ENCODE measurements around the gene CFAP73.
A peak's percentile ranks its signal among the peaks of the same experiment; 100 is the strongest.
"Not testable (repeated sequence)": the region's sequence is repeated elsewhere in the genome, so short reads cannot be mapped to it uniquely, and the experiment has no call there.

Gene CFAP73

DNA sequence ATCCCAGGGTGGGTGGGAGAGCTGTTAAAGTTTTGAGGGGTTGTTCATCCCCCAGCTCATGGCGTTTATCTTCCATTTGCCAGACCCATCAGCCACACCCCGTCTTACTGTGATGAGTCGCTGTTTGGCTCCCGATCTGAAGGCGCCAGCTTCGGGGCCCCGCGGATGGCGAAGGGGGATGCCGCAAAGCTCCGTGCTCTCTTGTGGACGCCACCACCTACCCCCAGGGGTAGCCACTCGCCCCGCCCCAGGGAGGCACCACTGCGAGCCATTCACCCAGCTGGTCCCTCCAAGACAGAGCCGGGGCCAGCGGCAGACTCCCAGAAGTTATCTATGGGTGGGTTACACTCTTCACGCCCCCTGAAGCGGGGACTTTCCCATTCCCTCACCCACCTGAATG, 41.7 kb downstream of the CFAP73 start:
- no peak for DNase-seq (ENCODE audit: low read depth)

DNA sequence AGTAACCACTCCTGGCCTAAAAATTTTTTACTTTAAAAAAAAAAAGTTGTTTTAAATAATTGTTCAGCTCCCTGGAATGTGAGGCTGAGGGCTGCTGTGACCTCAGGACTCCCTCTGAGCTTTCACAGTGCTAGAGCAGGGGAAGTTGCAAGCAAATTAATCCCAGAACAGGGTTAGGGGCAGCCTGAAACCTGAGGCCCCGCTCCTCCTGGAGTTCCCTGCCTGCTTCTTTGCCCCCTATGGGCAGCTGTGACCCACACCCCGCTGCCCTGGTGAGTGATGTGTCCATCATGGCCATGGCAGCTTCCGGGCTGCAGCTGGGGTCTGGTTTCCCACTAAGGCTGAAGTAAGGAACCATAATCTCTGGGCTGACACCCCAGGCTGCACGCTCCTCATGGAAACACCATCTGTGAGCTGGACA, 45.5 kb downstream of the CFAP73 start:
- DNase-seq (ENCODE audit: low read depth) = no peak

DNA sequence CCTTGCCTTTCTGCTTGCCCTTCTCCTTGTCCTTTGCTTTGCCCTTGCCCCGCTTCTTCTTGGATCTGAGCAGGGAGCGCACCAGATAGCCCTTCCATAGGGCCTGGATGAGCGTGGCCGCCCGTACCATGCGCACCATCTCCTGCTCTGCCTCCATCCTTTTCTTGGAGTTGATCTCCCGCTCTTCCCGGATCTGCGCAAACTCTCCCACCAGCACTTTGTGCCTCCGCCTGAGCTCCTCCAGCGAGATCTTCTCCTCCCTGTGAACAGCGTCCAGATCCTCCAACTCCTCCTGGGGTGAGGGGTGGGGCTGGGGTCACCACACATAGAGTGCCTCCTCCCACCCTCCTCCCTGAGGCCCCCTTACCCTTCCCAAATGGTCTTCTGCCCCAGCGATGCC, 46.1 kb downstream of the CFAP73 start:
- DNase-seq (ENCODE audit: low read depth) = no peak

GRCh38 chr12:113196582-113196981, 47.1 kb downstream of the CFAP73 start:
- no peak for DNase-seq (ENCODE audit: low read depth)

DNA sequence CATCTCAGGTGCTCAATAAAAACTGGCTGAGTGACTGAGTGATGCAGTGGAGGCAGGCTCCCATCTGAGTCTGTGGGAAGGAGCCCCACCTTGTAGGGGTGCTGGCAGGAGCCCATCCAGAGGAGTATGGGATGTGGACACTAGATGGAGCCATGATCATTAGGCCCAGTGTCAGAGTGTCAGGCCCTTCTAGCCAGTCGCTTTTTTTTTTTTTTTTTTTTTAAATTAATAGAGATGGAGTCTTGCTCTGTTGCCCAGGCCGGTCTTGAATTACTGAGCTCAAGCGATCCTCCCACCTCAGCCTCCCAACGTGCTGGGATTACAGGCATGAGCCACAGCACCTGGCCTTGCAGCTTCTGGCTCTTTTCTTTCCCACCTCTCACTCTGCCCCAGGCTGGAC, 47.5 kb downstream of the CFAP73 start:
- DNase-seq (ENCODE audit: low read depth) = peak; percentile 38

GRCh38 chr12:113197518-113198077, 48.1 kb downstream of the CFAP73 start:
- DNase-seq (ENCODE audit: low read depth) = no peak

DNA sequence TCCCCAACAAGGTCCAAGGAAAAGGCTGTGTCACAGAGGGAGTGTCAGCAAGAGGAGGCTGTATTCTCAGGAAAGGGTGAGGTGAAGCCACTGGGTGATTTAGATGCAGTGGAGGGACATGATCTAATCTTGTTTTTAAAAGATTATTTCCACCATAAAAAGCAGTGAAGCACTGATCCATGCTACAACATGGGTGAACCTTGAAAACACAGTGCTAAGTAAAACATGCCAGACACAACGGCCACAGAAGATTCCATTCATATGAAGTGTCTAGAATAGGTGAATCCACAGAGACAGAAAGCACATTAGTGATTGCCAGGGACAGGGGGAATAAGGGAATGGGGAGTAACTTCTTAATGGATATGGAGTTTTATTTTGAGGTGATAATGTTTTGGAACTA, 48.8 kb downstream of the CFAP73 start:
- DNase-seq (ENCODE audit: low read depth) = no peak

- no peak for DNase-seq (ENCODE audit: low read depth)
Observed at GRCh38 chr12:113200021-113200797, 50.7 kb downstream of the CFAP73 start.

DNA sequence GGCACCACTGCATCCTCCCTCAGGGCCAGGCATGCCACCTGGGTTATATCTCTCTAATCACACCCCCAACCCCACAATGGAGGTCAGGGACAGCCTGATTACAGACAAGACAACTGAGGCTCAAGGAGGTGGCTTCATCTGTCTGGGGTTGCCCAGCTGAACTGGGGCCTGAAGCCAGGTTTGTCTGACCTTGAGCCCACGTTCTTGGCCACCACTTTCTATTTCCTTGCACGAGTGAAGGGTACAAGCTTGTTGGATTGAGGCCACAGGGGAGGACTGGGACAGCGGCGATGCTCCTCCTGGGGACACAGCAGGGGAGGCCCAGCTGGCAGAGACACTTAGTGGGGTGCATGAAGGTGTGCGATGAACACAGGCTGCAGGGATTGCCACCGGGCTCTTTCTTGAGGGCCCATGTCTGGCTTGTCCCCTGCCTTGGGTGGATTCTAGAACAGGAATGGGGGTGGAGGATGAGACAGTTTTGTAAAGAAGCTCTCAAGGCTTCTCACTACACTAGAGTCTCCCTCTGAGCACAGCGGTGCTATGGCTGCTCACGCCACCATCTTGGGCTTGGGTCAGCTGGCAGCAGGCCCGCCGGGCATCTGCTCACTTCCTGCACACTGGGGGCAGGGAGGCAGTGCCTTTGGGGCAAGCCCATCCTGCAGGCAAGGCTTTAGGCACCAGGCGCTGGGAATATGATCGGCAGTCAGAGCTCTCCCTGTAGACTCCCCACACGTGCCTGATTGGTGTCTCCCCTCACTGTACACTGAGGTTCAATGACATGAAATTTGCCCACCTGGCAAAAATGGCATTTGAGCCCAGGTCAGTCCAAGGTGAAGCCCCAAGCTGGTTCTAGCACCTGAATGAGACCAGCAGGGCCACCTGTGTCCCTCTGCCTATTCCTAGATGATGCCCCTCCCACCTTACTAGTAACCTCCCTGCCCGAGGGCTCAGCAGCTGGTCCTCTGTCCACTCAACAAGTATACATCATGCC, 52.0 kb downstream of the CFAP73 start:
- no peak for DNase-seq (ENCODE audit: low read depth)

DNA sequence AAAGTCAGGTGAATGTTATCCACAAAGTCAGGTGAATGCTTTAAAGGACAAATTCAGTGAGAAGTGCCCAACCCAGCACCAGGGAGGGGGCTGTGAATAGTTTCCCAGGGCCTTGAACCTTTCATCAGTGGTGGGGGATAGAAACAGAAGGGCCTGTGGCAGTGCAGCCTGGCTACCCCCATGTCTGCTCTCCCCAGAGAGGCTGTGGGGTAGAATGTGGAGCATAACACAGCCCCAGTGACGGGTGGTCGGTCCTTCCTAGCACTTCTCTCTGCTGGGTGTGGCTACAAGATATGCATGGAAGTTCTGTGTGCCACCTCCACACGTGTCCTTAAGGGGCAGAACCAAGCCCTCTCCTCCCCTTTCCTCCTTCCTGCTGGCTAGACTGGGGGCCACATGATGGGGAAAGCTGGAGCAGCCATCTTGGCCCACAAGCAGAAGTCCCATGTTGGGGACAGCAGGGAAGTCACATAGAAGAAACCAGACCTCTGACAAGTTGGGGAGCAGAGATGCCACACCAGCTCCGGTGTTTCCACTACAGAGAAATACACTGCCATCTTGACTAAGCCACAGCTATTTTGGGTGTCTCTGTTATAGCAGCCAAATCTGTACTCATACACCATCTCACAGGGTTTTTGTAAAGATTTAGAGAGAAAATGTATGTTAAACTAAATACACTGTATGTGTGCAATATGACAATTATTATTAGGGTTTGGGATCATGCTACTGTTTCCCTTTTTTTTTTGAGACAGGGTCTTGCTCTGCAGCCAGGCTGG, 53.0 kb downstream of the CFAP73 start:
- no peak for DNase-seq (ENCODE audit: low read depth)

GRCh38 chr12:113203852-113204760, 54.6 kb downstream of the CFAP73 start:
- no peak for DNase-seq (ENCODE audit: low read depth)

DNA sequence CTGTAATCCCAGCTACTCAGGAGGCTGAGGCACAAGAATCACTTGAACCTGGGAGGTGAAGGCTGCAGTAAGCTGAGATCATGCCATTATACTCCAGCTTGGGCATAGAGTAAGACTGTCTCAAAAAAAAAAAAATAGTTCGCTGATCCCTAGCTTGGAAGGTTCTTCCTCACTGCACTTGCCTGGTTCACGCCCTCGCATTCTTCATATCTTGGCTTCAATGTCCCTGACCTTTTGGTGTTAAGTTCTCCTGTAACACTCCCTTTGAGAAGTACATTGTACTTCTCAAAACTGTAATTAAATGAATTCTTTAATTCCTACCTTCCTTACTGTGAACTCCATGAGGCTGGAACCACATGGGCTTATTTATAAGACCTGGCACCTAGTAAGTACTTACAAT, 55.3 kb downstream of the CFAP73 start:
- DNase-seq (ENCODE audit: low read depth) = no peak

GRCh38 chr12:113206802-113207201, 57.3 kb downstream of the CFAP73 start:
- DNase-seq (ENCODE audit: low read depth) = not testable (repeated sequence)

GRCh38 chr12:113207613-113208040, 58.1 kb downstream of the CFAP73 start:
- DNase-seq (ENCODE audit: low read depth) = no peak

- peak; percentile 47 for DNase-seq (ENCODE audit: low read depth)
Observed at GRCh38 chr12:113208041-113208934, 58.8 kb downstream of the CFAP73 start.
